Progenitor cell of endocrine pancreas (in vitro differentiated cells): ENCODE measurements around the gene PARP8. TPM values are rescaled to one million over a fixed set of nuclear protein-coding genes. Genes with fewer than 3 reads are reported as not detected.

Experiments used
- DNase-seq: peaks from one replicate; pipeline ENCODE4 v3.0.0; 2021; ENCODE audit warnings: low spot score; ENCODE audit not compliant: unreplicated experiment
- H3K27ac Mint-ChIP-seq: 2 replicates; pipeline ENCODE4 v1.8.0; 2021; ENCODE audit warnings: mild to moderate bottlenecking, moderate library complexity, mixed read lengths
- H3K27me3 Mint-ChIP-seq: 2 replicates; pipeline ENCODE4 v1.8.0; 2021; ENCODE audit warnings: mixed read lengths
- H3K36me3 Mint-ChIP-seq: 2 replicates; pipeline ENCODE4 v1.8.0; 2022; ENCODE audit warnings: mixed read lengths; ENCODE audit not compliant: insufficient read depth
- H3K4me1 Mint-ChIP-seq: 2 replicates; pipeline ENCODE4 v1.8.0; 2021; ENCODE audit warnings: low read depth, mixed read lengths
- H3K4me3 Mint-ChIP-seq: 2 replicates; pipeline ENCODE4 v1.8.0; 2021; ENCODE audit warnings: low read depth, mild to moderate bottlenecking, moderate library complexity, mixed read lengths
- H3K9me3 Mint-ChIP-seq: 2 replicates; pipeline ENCODE4 v1.8.0; 2021; ENCODE audit warnings: low read depth, mixed read lengths
- total RNA-seq: library from RNA; stranded (reverse); gene quantifications from 2 replicates; pipeline ENCODE4 v1.2.1, GENCODE V29; 2021
- TF ChIP-seq, protein P1 (sequence below): fragments of 200-600 bp; sonication (generic); IDR thresholded peaks from one replicate; pipeline ENCODE4 v1.5.0; 2021; ENCODE audit warnings: antibody characterized with exemption, mild to moderate bottlenecking; ENCODE audit not compliant: unreplicated experiment

Gene PARP8
- total RNA-seq, 1 donor from 2014 or later, result 26.7 TPM

GRCh38 chr5:50711280-50711679 is 44.8 kb downstream of the PARP8 start:
- no peaks in the 10 kb centered on the region for H3K27me3 Mint-ChIP-seq
- peak overlapping the region; percentile 15 for H3K27ac Mint-ChIP-seq
- no peak for DNase-seq
- H3K9me3 Mint-ChIP-seq, result no peaks in the 10 kb centered on the region
- peaks cover 4% of the 10 kb centered on the region for H3K4me1 Mint-ChIP-seq
- TF ChIP-seq, protein P1, sequence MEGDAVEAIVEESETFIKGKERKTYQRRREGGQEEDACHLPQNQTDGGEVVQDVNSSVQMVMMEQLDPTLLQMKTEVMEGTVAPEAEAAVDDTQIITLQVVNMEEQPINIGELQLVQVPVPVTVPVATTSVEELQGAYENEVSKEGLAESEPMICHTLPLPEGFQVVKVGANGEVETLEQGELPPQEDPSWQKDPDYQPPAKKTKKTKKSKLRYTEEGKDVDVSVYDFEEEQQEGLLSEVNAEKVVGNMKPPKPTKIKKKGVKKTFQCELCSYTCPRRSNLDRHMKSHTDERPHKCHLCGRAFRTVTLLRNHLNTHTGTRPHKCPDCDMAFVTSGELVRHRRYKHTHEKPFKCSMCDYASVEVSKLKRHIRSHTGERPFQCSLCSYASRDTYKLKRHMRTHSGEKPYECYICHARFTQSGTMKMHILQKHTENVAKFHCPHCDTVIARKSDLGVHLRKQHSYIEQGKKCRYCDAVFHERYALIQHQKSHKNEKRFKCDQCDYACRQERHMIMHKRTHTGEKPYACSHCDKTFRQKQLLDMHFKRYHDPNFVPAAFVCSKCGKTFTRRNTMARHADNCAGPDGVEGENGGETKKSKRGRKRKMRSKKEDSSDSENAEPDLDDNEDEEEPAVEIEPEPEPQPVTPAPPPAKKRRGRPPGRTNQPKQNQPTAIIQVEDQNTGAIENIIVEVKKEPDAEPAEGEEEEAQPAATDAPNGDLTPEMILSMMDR, result no peak
- no peaks in the 10 kb centered on the region for H3K36me3 Mint-ChIP-seq
- no peak overlapping the region for H3K4me3 Mint-ChIP-seq

DNA sequence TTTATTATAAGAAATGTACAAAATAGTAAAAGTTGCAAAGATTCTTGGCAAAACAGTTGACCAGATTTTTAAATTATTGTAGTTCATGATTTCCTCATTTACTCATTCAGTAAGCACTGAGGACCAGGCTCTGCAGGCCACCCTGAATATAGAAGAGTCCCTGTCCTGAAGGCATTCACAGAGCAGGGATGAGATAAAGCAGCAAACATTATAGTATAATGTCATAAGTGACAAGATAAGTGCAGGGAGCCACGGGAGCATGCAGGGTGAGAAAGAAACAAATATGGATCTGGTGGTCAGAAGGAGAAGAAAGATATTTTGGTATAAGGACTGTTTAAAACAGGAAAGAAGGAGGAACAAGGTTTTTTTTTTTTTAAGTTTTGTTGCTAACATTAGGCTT is 46.0 kb downstream of the PARP8 start:
- no peaks in the 10 kb centered on the region for H3K36me3 Mint-ChIP-seq
- TF ChIP-seq, protein P1, result no peak
- no peaks in the 10 kb centered on the region for H3K27me3 Mint-ChIP-seq
- H3K9me3 Mint-ChIP-seq, result no peaks in the 10 kb centered on the region
- no peak overlapping the region for H3K4me3 Mint-ChIP-seq
- H3K4me1 Mint-ChIP-seq, result peaks cover 11% of the 10 kb centered on the region
- H3K27ac Mint-ChIP-seq, result no peak overlapping the region
- no peak for DNase-seq

DNA sequence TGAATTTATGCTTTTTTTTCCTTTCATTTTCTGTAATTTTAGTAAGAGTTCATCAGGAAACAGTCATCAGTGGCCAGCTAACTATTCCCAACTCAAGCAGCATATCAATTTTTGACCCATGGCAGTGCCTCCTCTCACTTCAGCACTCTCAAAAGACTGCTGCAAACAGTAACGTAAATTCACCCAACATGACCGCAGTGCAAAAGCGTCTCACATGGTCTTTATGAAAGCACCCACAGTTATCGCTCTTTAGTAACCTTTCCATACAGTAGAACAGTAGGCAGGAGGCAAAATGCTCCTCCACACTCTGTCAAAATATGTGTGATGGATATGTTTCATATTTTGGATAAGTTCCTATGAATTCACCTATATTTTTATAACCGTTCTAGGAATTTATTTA is 48.6 kb downstream of the PARP8 start:
- TF ChIP-seq, protein P1, result no peak
- no peak overlapping the region for H3K27ac Mint-ChIP-seq
- no peaks in the 10 kb centered on the region for H3K27me3 Mint-ChIP-seq
- no peak overlapping the region for H3K4me3 Mint-ChIP-seq
- no peaks in the 10 kb centered on the region for H3K9me3 Mint-ChIP-seq
- no peaks in the 10 kb centered on the region for H3K36me3 Mint-ChIP-seq
- DNase-seq, result no peak
- peaks cover 16% of the 10 kb centered on the region for H3K4me1 Mint-ChIP-seq

DNA sequence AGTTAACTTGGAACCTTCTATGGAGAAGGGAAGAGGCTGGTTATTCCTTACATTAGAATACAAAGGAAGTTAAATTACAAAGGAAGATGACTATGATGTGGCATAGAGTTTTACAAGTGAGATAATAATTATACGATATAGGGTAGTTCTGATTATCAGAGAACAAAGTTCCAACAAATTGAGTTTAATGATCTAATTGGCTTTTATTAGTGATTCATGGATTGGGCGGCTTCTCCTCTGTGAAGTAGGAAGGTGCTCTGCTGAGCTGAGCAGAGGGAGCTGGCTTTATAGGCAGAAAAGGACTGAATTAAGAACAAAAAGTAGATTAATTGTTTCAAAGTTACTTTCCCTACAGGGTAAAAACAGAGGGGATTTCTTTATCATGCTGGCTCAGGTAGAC is 49.7 kb downstream of the PARP8 start:
- Mint-ChIP-seq H3K36me3 (no peaks in the 10 kb centered on the region), H3K9me3 (no peaks in the 10 kb centered on the region), H3K27ac (no peak overlapping the region), H3K4me1 (peaks cover 14% of the 10 kb centered on the region), H3K27me3 (no peaks in the 10 kb centered on the region), H3K4me3 (no peak overlapping the region)
- TF ChIP-seq, protein P1, result no peak
- DNase-seq, result no peak

- Mint-ChIP-seq H3K36me3 (no peaks in the 10 kb centered on the region), H3K27ac (no peak overlapping the region), H3K27me3 (no peaks in the 10 kb centered on the region), H3K4me1 (peaks cover 12% of the 10 kb centered on the region), H3K4me3 (no peak overlapping the region), H3K9me3 (no peaks in the 10 kb centered on the region)
- TF ChIP-seq, protein P1, result no peak
- no peak for DNase-seq
These were observed 51.2 kb downstream of the PARP8 start for GRCh38 chr5:50717651-50718050.
